ENCODE data around the gene CHURC1. TPM values are rescaled to one million over a fixed set of nuclear protein-coding genes. Genes with fewer than 3 reads are reported as not detected.

CHURC1 gene
- total RNA-seq, 1 experiment from 2014 or later: 52.4 TPM

DNA sequence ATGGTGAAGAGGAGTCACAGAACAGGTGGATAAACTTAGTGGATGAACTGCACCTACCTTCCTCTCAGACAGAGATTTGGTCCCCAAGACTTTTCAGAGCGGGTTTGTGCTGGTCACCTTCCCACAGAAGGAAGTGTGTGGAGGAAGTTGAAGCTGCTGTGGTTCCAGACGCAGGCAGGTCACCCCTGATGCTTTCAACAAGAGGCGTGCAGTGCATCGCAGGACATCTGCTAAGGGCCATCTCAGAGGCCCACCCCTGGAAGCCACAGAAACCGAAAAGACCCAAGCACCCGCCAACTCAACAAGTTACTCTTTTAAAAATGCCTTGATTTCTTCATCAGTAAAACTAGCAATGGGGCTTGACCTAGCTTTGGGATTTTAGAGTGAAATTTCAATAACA, 29.3 kb downstream of the CHURC1 start (continued):
- TF ChIP-seq, protein P1, sequence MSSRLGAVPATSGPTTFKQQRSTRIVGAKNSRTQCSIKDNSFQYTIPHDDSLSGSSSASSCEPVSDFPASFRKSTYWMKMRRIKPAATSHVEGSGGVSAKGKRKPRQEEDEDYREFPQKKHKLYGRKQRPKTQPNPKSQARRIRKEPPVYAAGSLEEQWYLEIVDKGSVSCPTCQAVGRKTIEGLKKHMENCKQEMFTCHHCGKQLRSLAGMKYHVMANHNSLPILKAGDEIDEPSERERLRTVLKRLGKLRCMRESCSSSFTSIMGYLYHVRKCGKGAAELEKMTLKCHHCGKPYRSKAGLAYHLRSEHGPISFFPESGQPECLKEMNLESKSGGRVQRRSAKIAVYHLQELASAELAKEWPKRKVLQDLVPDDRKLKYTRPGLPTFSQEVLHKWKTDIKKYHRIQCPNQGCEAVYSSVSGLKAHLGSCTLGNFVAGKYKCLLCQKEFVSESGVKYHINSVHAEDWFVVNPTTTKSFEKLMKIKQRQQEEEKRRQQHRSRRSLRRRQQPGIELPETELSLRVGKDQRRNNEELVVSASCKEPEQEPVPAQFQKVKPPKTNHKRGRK (CRISPR knock-in tag; IDR thresholded peaks at IDR 0.05; ENCODE audit: borderline replicate concordance): no peak
- TF ChIP-seq GABPB1 (CRISPR knock-in tag; IDR thresholded peaks at IDR 0.05): no peak
- TF ChIP-seq, protein P2, sequence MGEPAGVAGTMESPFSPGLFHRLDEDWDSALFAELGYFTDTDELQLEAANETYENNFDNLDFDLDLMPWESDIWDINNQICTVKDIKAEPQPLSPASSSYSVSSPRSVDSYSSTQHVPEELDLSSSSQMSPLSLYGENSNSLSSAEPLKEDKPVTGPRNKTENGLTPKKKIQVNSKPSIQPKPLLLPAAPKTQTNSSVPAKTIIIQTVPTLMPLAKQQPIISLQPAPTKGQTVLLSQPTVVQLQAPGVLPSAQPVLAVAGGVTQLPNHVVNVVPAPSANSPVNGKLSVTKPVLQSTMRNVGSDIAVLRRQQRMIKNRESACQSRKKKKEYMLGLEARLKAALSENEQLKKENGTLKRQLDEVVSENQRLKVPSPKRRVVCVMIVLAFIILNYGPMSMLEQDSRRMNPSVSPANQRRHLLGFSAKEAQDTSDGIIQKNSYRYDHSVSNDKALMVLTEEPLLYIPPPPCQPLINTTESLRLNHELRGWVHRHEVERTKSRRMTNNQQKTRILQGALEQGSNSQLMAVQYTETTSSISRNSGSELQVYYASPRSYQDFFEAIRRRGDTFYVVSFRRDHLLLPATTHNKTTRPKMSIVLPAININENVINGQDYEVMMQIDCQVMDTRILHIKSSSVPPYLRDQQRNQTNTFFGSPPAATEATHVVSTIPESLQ (CRISPR knock-in tag; IDR thresholded peaks at IDR 0.05): no peak
- TF ChIP-seq, protein P3, sequence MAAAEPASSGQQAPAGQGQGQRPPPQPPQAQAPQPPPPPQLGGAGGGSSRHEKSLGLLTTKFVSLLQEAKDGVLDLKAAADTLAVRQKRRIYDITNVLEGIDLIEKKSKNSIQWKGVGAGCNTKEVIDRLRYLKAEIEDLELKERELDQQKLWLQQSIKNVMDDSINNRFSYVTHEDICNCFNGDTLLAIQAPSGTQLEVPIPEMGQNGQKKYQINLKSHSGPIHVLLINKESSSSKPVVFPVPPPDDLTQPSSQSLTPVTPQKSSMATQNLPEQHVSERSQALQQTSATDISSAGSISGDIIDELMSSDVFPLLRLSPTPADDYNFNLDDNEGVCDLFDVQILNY (CRISPR knock-in tag; IDR thresholded peaks at IDR 0.05): no peak
- TF ChIP-seq, protein P4, sequence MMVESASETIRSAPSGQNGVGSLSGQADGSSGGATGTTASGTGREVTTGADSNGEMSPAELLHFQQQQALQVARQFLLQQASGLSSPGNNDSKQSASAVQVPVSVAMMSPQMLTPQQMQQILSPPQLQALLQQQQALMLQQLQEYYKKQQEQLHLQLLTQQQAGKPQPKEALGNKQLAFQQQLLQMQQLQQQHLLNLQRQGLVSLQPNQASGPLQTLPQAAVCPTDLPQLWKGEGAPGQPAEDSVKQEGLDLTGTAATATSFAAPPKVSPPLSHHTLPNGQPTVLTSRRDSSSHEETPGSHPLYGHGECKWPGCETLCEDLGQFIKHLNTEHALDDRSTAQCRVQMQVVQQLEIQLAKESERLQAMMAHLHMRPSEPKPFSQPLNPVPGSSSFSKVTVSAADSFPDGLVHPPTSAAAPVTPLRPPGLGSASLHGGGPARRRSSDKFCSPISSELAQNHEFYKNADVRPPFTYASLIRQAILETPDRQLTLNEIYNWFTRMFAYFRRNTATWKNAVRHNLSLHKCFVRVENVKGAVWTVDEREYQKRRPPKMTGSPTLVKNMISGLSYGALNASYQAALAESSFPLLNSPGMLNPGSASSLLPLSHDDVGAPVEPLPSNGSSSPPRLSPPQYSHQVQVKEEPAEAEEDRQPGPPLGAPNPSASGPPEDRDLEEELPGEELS (CRISPR knock-in tag; IDR thresholded peaks at IDR 0.05): no peak

DNA sequence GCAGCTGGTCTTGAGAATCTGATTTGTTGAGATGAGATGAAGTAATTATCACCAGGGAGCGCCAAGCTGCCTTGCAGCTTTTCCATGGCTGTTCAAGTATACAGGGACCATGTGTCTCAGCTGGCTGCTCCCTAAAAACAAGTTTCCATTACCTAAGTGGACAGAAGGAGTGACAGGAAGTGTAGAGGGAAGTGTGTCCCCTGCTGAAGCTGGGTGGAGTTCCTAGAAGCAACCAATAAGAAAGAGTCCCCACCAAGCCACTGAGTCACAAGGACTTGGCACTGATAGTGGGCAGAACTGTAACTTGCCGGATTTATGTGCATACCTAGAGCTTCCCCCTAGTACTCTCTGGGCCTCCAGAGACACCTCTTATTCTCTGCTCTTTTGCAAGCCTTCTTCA, 29.8 kb downstream of the CHURC1 start:
- Mint-ChIP-seq H3K36me3 (peaks cover 8% of the 10 kb centered on the region), H3K27me3 (ENCODE audit: low read depth) (no peaks in the 10 kb centered on the region), H3K27ac (peak overlapping the region; percentile 34; the same call in 1 of the 2 replicates), H3K4me1 (peaks cover 24% of the 10 kb centered on the region), H3K4me3 (no peak overlapping the region), H3K9me3 (no peaks in the 10 kb centered on the region)
- DNase-seq (ENCODE audit: low spot score) (no peak), ATAC-seq (no peak)
- POLR2A ChIA-PET: interaction anchor here (0.5 to 0.9 kb wide), 2 partner anchors 70 to 227 kb away, joined by 3 read pairs; no protein-coding TSS in a partner anchor
- CTCF ChIA-PET: interaction anchor here (0.8 to 4.5 kb wide), 4 partner anchors 9 to 43 kb away, joined by 3 to 22 read pairs (median 8); partner anchors contain the start of gene FNTB
- TF ChIP-seq ELF4 (CRISPR knock-in tag; IDR thresholded peaks at IDR 0.05; ENCODE audit: low read depth) (no peak), IRF2 (CRISPR knock-in tag; IDR thresholded peaks at IDR 0.05; ENCODE audit: borderline replicate concordance, low read depth) (no peak), NFYB (CRISPR knock-in tag; conservative IDR thresholded peaks at IDR 0.05; ENCODE audit: low read depth) (no peak), SP1 (CRISPR knock-in tag; conservative IDR thresholded peaks at IDR 0.05) (no peak), RORB (CRISPR knock-in tag; IDR thresholded peaks at IDR 0.05) (no peak), FOXP1 (CRISPR knock-in tag; IDR thresholded peaks at IDR 0.05; ENCODE audit: borderline replicate concordance) (no peak)
- TF ChIP-seq, protein P5, sequence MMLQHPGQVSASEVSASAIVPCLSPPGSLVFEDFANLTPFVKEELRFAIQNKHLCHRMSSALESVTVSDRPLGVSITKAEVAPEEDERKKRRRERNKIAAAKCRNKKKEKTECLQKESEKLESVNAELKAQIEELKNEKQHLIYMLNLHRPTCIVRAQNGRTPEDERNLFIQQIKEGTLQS (CRISPR knock-in tag; conservative IDR thresholded peaks at IDR 0.05): no peak
- TF ChIP-seq, protein P6, sequence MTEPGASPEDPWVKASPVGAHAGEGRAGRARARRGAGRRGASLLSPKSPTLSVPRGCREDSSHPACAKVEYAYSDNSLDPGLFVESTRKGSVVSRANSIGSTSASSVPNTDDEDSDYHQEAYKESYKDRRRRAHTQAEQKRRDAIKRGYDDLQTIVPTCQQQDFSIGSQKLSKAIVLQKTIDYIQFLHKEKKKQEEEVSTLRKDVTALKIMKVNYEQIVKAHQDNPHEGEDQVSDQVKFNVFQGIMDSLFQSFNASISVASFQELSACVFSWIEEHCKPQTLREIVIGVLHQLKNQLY (CRISPR knock-in tag; IDR thresholded peaks at IDR 0.05): no peak
- TF ChIP-seq, protein P7, sequence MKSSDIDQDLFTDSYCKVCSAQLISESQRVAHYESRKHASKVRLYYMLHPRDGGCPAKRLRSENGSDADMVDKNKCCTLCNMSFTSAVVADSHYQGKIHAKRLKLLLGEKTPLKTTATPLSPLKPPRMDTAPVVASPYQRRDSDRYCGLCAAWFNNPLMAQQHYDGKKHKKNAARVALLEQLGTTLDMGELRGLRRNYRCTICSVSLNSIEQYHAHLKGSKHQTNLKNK (CRISPR knock-in tag; IDR thresholded peaks at IDR 0.05): no peak

DNA sequence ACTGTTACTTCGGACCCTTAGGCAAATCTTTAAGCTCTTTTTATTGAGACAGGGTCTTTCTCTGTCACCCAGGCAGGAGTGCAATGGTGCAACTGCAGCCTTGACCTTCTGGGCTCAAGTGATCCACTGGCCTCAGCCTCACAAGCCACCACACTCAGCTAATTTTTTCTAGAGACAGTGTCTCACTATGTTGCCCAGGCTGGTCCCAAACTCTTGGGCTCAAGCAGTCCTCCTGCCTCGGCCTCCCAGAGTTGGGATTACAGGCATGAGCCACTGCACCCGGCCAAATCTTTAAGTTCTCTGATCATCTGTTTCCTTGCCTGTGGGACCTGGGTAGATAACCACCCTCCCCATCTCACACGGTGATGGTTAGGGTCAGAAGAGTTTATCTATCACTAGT, 30.6 kb downstream of the CHURC1 start:
- Mint-ChIP-seq H3K36me3 (peaks cover 12% of the 10 kb centered on the region), H3K4me1 (peaks cover 24% of the 10 kb centered on the region), H3K4me3 (no peak overlapping the region), H3K27ac (no peak overlapping the region), H3K9me3 (no peaks in the 10 kb centered on the region), H3K27me3 (ENCODE audit: low read depth) (no peaks in the 10 kb centered on the region)
- no peak for DNase-seq (ENCODE audit: low spot score)
- ChIA-PET POLR2A (no interaction called here), CTCF (interaction anchor here (1.4 to 4.5 kb wide), 3 partner anchors 9 to 42 kb away, joined by 4 to 22 read pairs (median 12); partner anchors contain the start of gene FNTB)
- ATAC-seq: no peak
- TF ChIP-seq ZBTB21 (CRISPR knock-in tag; IDR thresholded peaks at IDR 0.05; ENCODE audit: borderline replicate concordance) (no peak), RORB (CRISPR knock-in tag; IDR thresholded peaks at IDR 0.05) (no peak), ZNF219 (CRISPR knock-in tag; IDR thresholded peaks at IDR 0.05; ENCODE audit: borderline replicate concordance) (no peak), FOXP1 (CRISPR knock-in tag; IDR thresholded peaks at IDR 0.05; ENCODE audit: borderline replicate concordance) (no peak), ZNF121 (CRISPR knock-in tag; IDR thresholded peaks at IDR 0.05) (0 out of 2 replicates have a peak, but pooled peaks have one; percentile 7), ZNF263 (CRISPR knock-in tag; IDR thresholded peaks at IDR 0.05; ENCODE audit: low read depth) (no peak)
